Stimulated activated CD8-positive, alpha-beta memory T cell treated with anti-CD3 and anti-CD28 coated beads, Interleukin-2, amount 100 ng/mL, for 48 hours (primary cell): ENCODE data around the gene OR2Z1.
"Not testable (repeated sequence)": the region's sequence is repeated elsewhere in the genome, so short reads cannot be mapped to it uniquely, and the experiment has no call there.

ENCODE experiments used
- DNase-seq, 2 donors: peaks; one replicate each; pipeline ENCODE4 v3.0.0-alpha.2; 2020; ENCODE audit warnings: low read depth in 2 of 2

The OR2Z1 gene

GRCh38 chr19:8703223-8703622, 18.2 kb upstream of the OR2Z1 start:
- DNase-seq = no peak

GRCh38 chr19:8705304-8705703, 16.1 kb upstream of the OR2Z1 start:
- DNase-seq = not testable (repeated sequence)

GRCh38 chr19:8705742-8706141, 15.7 kb upstream of the OR2Z1 start:
- DNase-seq = no peak

- DNase-seq = not testable (repeated sequence)
Measured at GRCh38 chr19:8710337-8710736, 11.1 kb upstream of the OR2Z1 start.

- DNase-seq = no peak
Measured at GRCh38 chr19:8722032-8722431, 598 bp downstream of the OR2Z1 start.

- DNase-seq = no peak
Measured at GRCh38 chr19:8724276-8724675, 2.8 kb downstream of the OR2Z1 start.

- no peak for DNase-seq
Measured at GRCh38 chr19:8731428-8732169, 10.2 kb downstream of the OR2Z1 start.

- no peak for DNase-seq
Measured at GRCh38 chr19:8738377-8738776, 16.9 kb downstream of the OR2Z1 start.

- DNase-seq = not testable (repeated sequence)
Measured at GRCh38 chr19:8739291-8740065, 18.0 kb downstream of the OR2Z1 start.

GRCh38 chr19:8767257-8767656, 45.8 kb downstream of the OR2Z1 start:
- DNase-seq = not testable (repeated sequence)

GRCh38 chr19:8769265-8769664, 47.8 kb downstream of the OR2Z1 start:
- not testable (repeated sequence) for DNase-seq

- not testable (repeated sequence) for DNase-seq
Measured at GRCh38 chr19:8773587-8773986, 52.2 kb downstream of the OR2Z1 start.
